HG03175 (cell line): Measurements from ENCODE around the gene ZNF677.
"Not testable (repeated sequence)": the region's sequence is repeated elsewhere in the genome, so short reads cannot be mapped to it uniquely, and the experiment has no call there.

Experiments
- ATAC-seq: cut with Tn5 transposase; IDR thresholded peaks from one replicate; pipeline ENCODE4 v1.9.1; 2021; ENCODE audit warnings: mild to moderate bottlenecking, moderate library complexity; ENCODE audit not compliant: unreplicated experiment

ZNF677 gene

DNA sequence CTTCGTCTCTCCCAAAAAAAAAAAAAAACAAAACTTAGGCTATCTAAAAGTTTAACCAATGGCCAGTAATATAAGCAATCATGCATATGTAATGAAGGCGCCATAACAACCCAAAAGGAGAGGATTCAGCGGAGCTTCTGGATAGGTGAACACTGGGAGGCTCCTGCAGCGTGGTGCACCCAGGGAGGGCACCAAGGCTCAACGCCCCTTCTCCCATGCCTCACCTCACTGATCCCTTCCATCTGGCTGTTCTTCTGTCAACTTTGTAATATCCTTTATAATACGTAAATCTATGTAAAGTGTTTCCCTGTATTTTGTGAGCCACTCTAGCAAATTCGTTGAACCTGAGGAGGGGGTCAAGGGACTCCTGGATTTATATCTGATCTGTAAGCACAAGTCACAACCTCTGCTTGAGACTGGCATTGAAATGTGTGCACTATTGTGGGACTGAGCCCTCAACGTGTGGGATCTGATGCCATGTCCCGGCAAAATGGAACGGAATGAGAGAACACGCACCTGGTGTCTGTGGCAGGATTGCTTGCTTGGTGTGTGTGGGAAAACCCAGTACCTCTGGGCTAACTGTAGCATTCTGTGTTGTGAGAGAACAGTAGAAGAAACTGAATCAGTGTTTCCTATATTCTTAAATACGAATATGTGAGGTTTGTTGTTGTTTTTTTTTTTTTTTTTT, 61.0 kb downstream of the ZNF677 start:
- ATAC-seq: no peak

DNA sequence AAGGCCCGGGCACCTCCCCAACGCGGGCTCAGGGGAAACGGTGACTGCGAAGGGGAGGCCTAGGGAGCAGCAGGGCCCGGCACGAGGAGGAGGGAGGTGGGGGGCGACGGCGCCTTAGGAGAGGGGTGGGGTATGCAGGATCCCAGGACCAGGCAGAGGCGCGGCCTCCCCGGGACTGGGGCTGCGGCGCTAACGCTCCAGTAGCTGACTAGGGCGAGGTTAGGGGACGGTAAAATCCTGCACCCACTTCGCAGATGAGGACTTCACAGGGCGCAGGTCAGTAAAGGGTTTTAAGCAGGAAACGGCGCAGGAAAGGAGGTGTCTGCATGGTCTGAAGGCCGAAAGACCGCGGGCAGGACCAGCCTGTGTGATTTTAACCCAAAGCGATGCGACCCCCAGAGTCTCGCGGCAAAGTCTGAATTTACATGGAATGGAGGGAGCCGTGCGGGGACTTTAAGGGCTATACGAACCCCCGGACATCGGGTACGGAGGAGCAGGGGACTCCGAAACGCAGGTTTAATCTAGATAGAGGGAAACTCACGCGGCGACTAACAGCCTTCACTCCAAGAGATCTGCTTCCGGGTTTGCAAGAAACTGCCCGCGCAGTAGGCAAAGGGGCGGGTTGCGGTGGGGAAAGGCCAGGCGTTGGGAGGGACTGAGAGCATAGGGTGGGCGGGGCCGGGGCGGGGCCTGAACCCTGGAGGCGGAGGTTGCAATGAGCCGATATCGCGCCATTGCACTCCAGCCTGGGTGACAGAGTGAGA, 61.7 kb downstream of the ZNF677 start, which contains the start of gene ZNF665:
Gene ZNF665, minus strand, starts transcription at position 588 of the 764 bp plus-strand sequence. CDS start 10,460 bp downstream, outside the sequence.
- ATAC-seq: no peak

DNA sequence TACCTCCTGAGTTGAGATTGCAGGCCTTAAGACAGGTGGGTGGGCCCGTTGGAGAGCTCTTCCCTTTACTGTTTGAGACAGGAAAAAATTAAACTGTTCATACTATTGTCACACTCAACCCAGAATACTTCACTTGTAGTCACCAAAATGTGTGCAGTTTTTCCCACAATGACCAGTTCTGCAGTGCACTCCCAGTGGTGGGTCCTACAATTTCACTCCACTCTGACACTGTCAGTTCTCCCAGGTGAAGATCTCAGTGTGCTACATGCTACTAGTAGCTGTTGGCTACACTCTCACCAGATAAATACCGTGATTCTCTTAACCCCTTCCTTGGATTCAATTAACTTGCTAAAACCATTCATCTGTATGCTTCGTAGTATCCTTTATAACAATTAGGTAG, 64.4 kb downstream of the ZNF677 start:
- ATAC-seq: no peak

DNA sequence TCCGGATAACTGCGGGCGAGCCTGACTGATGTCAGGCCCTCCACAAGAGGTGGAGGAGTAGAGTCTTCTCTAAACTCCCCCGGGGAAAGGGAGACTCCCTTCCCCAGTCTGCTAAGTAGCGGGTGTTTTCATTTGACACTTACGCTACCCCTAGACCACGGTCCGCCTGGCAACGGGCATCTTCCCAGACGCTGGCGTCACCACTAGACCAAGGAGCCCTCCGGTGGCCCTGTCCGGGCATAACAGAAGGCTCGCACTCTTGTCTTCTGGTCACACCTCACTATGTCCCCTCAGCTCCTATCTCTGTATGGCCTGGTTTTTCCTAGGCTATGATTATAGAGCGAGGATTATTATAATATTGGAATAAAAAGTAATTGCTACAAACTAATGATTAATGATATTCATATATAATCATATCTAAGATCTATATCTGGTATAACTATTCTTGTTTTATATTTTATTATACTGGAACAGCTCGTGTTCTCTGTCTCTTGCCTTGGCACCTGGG, 64.9 kb downstream of the ZNF677 start:
- ATAC-seq: not testable (repeated sequence)
